ENCODE measurements around the gene PCSK4. TPM values are rescaled to one million over a fixed set of nuclear protein-coding genes. Genes with fewer than 3 reads are reported as not detected.

PCSK4 gene
- total and polyA plus RNA-seq, 2 donors (not counting 3 experiments of a cell fraction or from before 2014, with no cell fraction given): 1.2 to 1.7 TPM

DNA sequence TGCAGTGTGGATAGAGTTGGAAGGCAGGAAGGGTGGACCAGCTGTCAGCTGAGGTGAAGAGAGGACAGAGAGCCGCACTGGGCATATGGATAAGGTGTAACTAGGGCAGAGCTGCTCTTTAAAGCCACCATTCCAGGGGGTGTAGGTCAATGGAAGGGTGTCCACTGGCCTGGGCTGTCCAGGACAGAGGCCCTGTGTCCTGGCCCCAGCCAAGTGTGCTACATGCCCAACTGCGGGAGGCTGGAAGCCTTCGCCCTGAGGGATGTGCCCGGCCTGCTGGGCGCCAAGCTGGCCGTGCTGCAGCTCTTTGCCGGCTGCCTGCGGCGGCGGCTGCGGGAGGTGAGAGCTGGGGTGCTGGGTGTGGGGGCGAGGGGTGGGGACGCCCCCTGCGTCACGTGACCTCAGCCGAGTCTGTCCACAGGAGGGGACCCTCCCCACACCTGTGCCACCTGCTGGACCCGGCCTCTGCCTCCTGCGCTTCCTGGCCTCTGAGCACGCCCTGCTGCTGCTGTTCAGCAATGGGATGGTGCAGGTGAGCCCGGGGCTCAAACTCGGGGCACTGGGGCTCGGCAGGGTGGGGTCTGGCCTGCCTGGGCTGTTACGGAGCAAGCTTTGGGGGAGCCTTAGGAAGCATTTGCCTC lies 43.5 kb upstream of the PCSK4 start:
- DNase-seq (ENCODE audit: low read depth, low spot score) (no peak), FAIRE-seq (no peak)
- Histone ChIP-seq H2AFZ (ENCODE audit: low read depth, low read length) (no peak overlapping the region), H3K9me1 (replicated peaks; ENCODE audit: control insufficient read depth, extremely low read depth, insufficient read depth, low read length) (no peaks in the 10 kb centered on the region), H3K36me3 (ENCODE audit: control insufficient read depth in 2 of 2, extremely low read depth in 1 of 2, insufficient read depth in 2 of 2, low read length in 2 of 2) (no peaks in the 10 kb centered on the region), H4K20me1 (replicated peaks; ENCODE audit: control insufficient read depth, extremely low read depth, insufficient read depth, low read length) (no peaks in the 10 kb centered on the region), H3K4me3 (replicated peaks in 1 of 3; ENCODE audit: insufficient read depth in 1 of 3, low read depth in 1 of 3, low read length in 3 of 3) (no peak overlapping the region), H3K4me1 (ENCODE audit: control insufficient read depth, extremely low read depth, insufficient read depth, low read length) (no peaks in the 10 kb centered on the region), H3K79me2 (ENCODE audit: control insufficient read depth, insufficient read depth, low read length) (no peaks in the 10 kb centered on the region), H3K4me2 (ENCODE audit: insufficient read depth, low read length) (no peak overlapping the region), H3K27me3 (ENCODE audit: control insufficient read depth in 2 of 2, insufficient read depth in 2 of 2, low read length in 2 of 2) (no peaks in the 10 kb centered on the region), H3K27ac (ENCODE audit: insufficient read depth, low read depth, low read length) (no peak overlapping the region), H3K9ac (replicated peaks; ENCODE audit: extremely low read depth, insufficient read depth, low read length) (no peak overlapping the region), H3K9me3 (replicated peaks; ENCODE audit: control insufficient read depth, insufficient read depth, low read length) (no peaks in the 10 kb centered on the region)
- intact Hi-C loops (cut with micrococcal nuclease) (no loop called here), dilution Hi-C loops (cut with MboI; ENCODE audit: extremely low pct_ligation_motif_present, low sequenced_read_pairs) (no loop called here)
- TF ChIP-seq FOS (IDR thresholded peaks at IDR 0.05; ENCODE audit: borderline replicate concordance, insufficient read depth, low read length): no peak
- TF ChIP-seq JUN (IDR thresholded peaks at IDR 0.05; ENCODE audit: borderline replicate concordance, insufficient read depth, insufficient read length, low read depth): no peak
- TF ChIP-seq POLR2A (IDR thresholded peaks at IDR 0.05; ENCODE audit: low read depth, low read length): no peak
- TF ChIP-seq, protein P1, sequence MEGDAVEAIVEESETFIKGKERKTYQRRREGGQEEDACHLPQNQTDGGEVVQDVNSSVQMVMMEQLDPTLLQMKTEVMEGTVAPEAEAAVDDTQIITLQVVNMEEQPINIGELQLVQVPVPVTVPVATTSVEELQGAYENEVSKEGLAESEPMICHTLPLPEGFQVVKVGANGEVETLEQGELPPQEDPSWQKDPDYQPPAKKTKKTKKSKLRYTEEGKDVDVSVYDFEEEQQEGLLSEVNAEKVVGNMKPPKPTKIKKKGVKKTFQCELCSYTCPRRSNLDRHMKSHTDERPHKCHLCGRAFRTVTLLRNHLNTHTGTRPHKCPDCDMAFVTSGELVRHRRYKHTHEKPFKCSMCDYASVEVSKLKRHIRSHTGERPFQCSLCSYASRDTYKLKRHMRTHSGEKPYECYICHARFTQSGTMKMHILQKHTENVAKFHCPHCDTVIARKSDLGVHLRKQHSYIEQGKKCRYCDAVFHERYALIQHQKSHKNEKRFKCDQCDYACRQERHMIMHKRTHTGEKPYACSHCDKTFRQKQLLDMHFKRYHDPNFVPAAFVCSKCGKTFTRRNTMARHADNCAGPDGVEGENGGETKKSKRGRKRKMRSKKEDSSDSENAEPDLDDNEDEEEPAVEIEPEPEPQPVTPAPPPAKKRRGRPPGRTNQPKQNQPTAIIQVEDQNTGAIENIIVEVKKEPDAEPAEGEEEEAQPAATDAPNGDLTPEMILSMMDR (IDR thresholded peaks at IDR 0.05; ENCODE audit: extremely low read depth in 1 of 2, insufficient read depth in 1 of 2, low read depth in 1 of 2, low read length in 2 of 2): no peak
- TF ChIP-seq GATA2 (IDR thresholded peaks at IDR 0.05; ENCODE audit: insufficient read depth, insufficient read length, low read depth, low read length): no peak
- CTCF ChIA-PET: interaction anchor here (0.6 to 2.7 kb wide), 2 partner anchors 12 to 218 kb away, joined by 5 to 17 read pairs; no protein-coding TSS in a partner anchor
- BruUV-seq (replicated peaks): no TSS peak
- POLR2A ChIA-PET: no interaction called here

DNA sequence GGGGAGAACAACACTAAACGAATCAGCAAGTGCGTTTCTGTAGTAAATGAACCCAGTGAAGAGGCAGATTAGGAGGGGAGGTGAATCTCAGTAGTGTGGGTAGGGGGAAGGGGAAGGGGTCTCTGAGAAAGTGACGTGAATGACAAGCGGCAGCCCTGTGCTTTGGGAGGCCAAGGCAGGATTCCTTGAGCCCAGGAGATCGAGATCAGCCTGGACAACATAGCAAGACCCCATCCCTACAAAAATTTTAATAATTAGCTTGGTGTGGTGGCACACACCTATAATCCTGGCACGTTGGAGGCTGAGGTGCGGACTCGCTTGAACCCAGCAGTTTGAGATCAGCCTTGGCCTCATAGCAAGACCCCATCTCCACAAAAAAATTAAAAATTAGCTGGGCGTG lies 41.9 kb upstream of the PCSK4 start:
- dilution Hi-C loops (cut with MboI; ENCODE audit: extremely low pct_ligation_motif_present, low sequenced_read_pairs): no loop called here
- POLR2A ChIA-PET: no interaction called here

More for the DNA sequence above, 41.9 kb upstream of the PCSK4 start:
- no peaks in the 10 kb centered on the region for H3K79me2 ChIP-seq (ENCODE audit: control insufficient read depth, insufficient read depth, low read length)
- CTCF ChIA-PET: interaction anchor here (2.7 kb wide), 1 partner anchor 14 kb away, joined by 17 read pairs; no protein-coding TSS in a partner anchor
- no peaks in the 10 kb centered on the region for H4K20me1 ChIP-seq (replicated peaks; ENCODE audit: control insufficient read depth, extremely low read depth, insufficient read depth, low read length)
- FAIRE-seq (no peak), DNase-seq (ENCODE audit: low read depth, low spot score) (no peak)
- no peaks in the 10 kb centered on the region for H3K9me3 ChIP-seq (replicated peaks; ENCODE audit: control insufficient read depth, insufficient read depth, low read length)
- no peak overlapping the region for H3K4me2 ChIP-seq (ENCODE audit: insufficient read depth, low read length)
- H3K36me3 ChIP-seq (ENCODE audit: control insufficient read depth in 2 of 2, extremely low read depth in 1 of 2, insufficient read depth in 2 of 2, low read length in 2 of 2): no peaks in the 10 kb centered on the region
- H3K27ac ChIP-seq (ENCODE audit: insufficient read depth, low read depth, low read length): no peak overlapping the region
- no peaks in the 10 kb centered on the region for H3K4me1 ChIP-seq (ENCODE audit: control insufficient read depth, extremely low read depth, insufficient read depth, low read length)
- H3K9ac ChIP-seq (replicated peaks; ENCODE audit: extremely low read depth, insufficient read depth, low read length): no peak overlapping the region
- intact Hi-C loops (cut with micrococcal nuclease): no loop called here
- no TSS peak for BruUV-seq (replicated peaks)
- no peaks in the 10 kb centered on the region for H3K27me3 ChIP-seq (ENCODE audit: control insufficient read depth in 2 of 2, insufficient read depth in 2 of 2, low read length in 2 of 2)
- H3K4me3 ChIP-seq (replicated peaks in 1 of 3; ENCODE audit: insufficient read depth in 1 of 3, low read depth in 1 of 3, low read length in 3 of 3): no peak overlapping the region
- no peak overlapping the region for H2AFZ ChIP-seq (ENCODE audit: low read depth, low read length)
- H3K9me1 ChIP-seq (replicated peaks; ENCODE audit: control insufficient read depth, extremely low read depth, insufficient read depth, low read length): no peaks in the 10 kb centered on the region
- no peak for TF ChIP-seq MYC (IDR thresholded peaks at IDR 0.05; ENCODE audit: low read depth, low read length)
- no peak for TF ChIP-seq POLR2AphosphoS5 (IDR thresholded peaks at IDR 0.05; ENCODE audit: insufficient read depth, low read depth, low read length)
- TF ChIP-seq JUN (IDR thresholded peaks at IDR 0.05; ENCODE audit: borderline replicate concordance, insufficient read depth, insufficient read length, low read depth): no peak
- TF ChIP-seq EZH2 (IDR thresholded peaks at IDR 0.05; ENCODE audit: borderline replicate concordance, low read depth, low read length, severe bottlenecking): no peak
- TF ChIP-seq FOS (IDR thresholded peaks at IDR 0.05; ENCODE audit: borderline replicate concordance, insufficient read depth, low read length): no peak

Data from endothelial cell of umbilical vein (primary cell).